H9 (cell line): ENCODE measurements around the gene KAT2B. TPM values are rescaled to one million over a fixed set of nuclear protein-coding genes. Genes with fewer than 3 reads are reported as not detected.

Source experiments
- DNase-seq: peaks from one replicate; pipeline ENCODE4 v3.0.0-alpha.2; 2017
- H2AFZ ChIP-seq: one replicate; pipeline ENCODE4 v1.6.1; 2013; ENCODE audit warnings: mild to moderate bottlenecking, low read length, control low read depth, moderate library complexity
- H2AK5ac ChIP-seq: 2 replicates; pipeline ENCODE4 v1.6.1; 2013; ENCODE audit warnings: low read length, control low read depth, mixed read lengths; ENCODE audit not compliant: insufficient read length
- H2BK120ac ChIP-seq: one replicate; pipeline ENCODE4 v1.6.1; 2013; ENCODE audit warnings: low read depth, mild to moderate bottlenecking, low read length, control low read depth, inconsistent platforms; ENCODE audit not compliant: poor library complexity, severe bottlenecking
- H2BK12ac ChIP-seq: 2 replicates; pipeline ENCODE4 v1.6.1; 2013; ENCODE audit warnings: low read length, control low read depth, mixed read lengths, low read depth; ENCODE audit not compliant: insufficient read length
- H2BK15ac ChIP-seq: 2 replicates; pipeline ENCODE4 v1.6.1; 2013; ENCODE audit warnings: low read depth, low read length, control low read depth
- H2BK20ac ChIP-seq: one replicate; pipeline ENCODE4 v1.6.1; 2013; ENCODE audit warnings: low read depth, mild to moderate bottlenecking, low read length, control low read depth, inconsistent platforms; ENCODE audit not compliant: poor library complexity, severe bottlenecking
- H2BK5ac ChIP-seq: 2 replicates; pipeline ENCODE4 v1.6.1; 2013; ENCODE audit warnings: low read length, control low read depth, mixed read lengths; ENCODE audit not compliant: insufficient read length
- H3K14ac ChIP-seq: 2 replicates; pipeline ENCODE4 v1.6.1; 2013; ENCODE audit warnings: low read length, control low read depth; ENCODE audit not compliant: insufficient read depth
- H3K18ac ChIP-seq: 2 replicates; pipeline ENCODE4 v1.6.1; 2013; ENCODE audit warnings: low read depth, mild to moderate bottlenecking, mixed read lengths, low read length, control low read depth; ENCODE audit not compliant: insufficient read length
- H3K23ac ChIP-seq: 2 replicates; pipeline ENCODE4 v1.6.1; 2013; ENCODE audit warnings: low read length, control low read depth, mixed read lengths, low read depth; ENCODE audit not compliant: insufficient read length
- H3K23me2 ChIP-seq: 2 replicates; pipeline ENCODE4 v1.6.1; 2013; ENCODE audit warnings: low read depth, mild to moderate bottlenecking, mixed read lengths, low read length, control low read depth; ENCODE audit not compliant: insufficient read length, poor library complexity, severe bottlenecking
- H3K27ac ChIP-seq: 2 replicates; pipeline ENCODE4 v1.5.1; 2013; ENCODE audit warnings: low read length, control low read depth, mixed read lengths, low read depth; ENCODE audit not compliant: insufficient read length
- H3K27me3 ChIP-seq: 2 replicates; pipeline ENCODE4 v1.6.1; 2013; ENCODE audit warnings: low read length, control low read depth, inconsistent platforms; ENCODE audit not compliant: insufficient read depth
- H3K4ac ChIP-seq: 2 replicates; pipeline ENCODE4 v1.6.1; 2013; ENCODE audit warnings: low read depth, mild to moderate bottlenecking, control low read depth, inconsistent platforms, low read length, moderate library complexity
- H3K4me1 ChIP-seq: 2 replicates; pipeline ENCODE4 v1.6.1; 2013; ENCODE audit warnings: low read length, control low read depth, inconsistent platforms; ENCODE audit not compliant: insufficient read depth
- H3K4me2 ChIP-seq: 2 replicates; pipeline ENCODE4 v1.6.1; 2013; ENCODE audit warnings: low read length, control low read depth, mixed read lengths; ENCODE audit not compliant: insufficient read length, insufficient read depth
- H3K56ac ChIP-seq: 2 replicates; pipeline ENCODE4 v1.6.1; 2013; ENCODE audit warnings: low read depth, mild to moderate bottlenecking, mixed read lengths, low read length, control low read depth; ENCODE audit not compliant: insufficient read length
- H3K79me1 ChIP-seq: 2 replicates; pipeline ENCODE4 v1.6.1; 2013; ENCODE audit warnings: low read depth, mild to moderate bottlenecking, moderate library complexity, low read length, control low read depth, inconsistent platforms; ENCODE audit not compliant: insufficient read depth, poor library complexity, severe bottlenecking
- H3K79me2 ChIP-seq: 2 replicates; pipeline ENCODE4 v1.6.1; 2013; ENCODE audit warnings: low read length, control low read depth, inconsistent platforms; ENCODE audit not compliant: insufficient read depth
- H3K9ac ChIP-seq: 2 replicates; pipeline ENCODE4 v1.6.1; 2013; ENCODE audit warnings: low read length, control low read depth, mixed read lengths; ENCODE audit not compliant: insufficient read length; ENCODE audit errors: extremely low read depth
- H3K9me3 ChIP-seq: one replicate; pipeline ENCODE4 v1.6.1; 2013; ENCODE audit warnings: low read depth, low read length, inconsistent platforms; ENCODE audit not compliant: control insufficient read depth
- H3T11ph ChIP-seq: one replicate; pipeline ENCODE4 v1.6.1; 2013; ENCODE audit warnings: mild to moderate bottlenecking, low read length, control low read depth, inconsistent platforms
- H4K20me1 ChIP-seq: one replicate; pipeline ENCODE4 v1.6.1; 2013; ENCODE audit not compliant: control insufficient read depth, insufficient read length, insufficient read depth
- H4K5ac ChIP-seq: 2 replicates; pipeline ENCODE4 v1.6.1; 2013; ENCODE audit warnings: low read depth, mild to moderate bottlenecking, mixed read lengths, low read length, control low read depth; ENCODE audit not compliant: insufficient read length
- H4K8ac ChIP-seq: replicated peaks from 2 replicates; pipeline ENCODE4 v1.6.1; 2013; ENCODE audit warnings: low read length, control low read depth, mixed read lengths, low read depth; ENCODE audit not compliant: insufficient read length
- H4K91ac ChIP-seq: 2 replicates; pipeline ENCODE4 v1.6.1; 2013; ENCODE audit warnings: low read depth, mild to moderate bottlenecking, moderate library complexity, mixed read lengths, low read length, control low read depth; ENCODE audit not compliant: insufficient read length
- H3K27ac Mint-ChIP-seq, 3 experiments: 2 replicates in 2 of 3; 3 replicates in 1 of 3; pipeline ENCODE4 v1.8.0; 2020 to 2021; ENCODE audit warnings: mixed read lengths in 3 of 3, mild to moderate bottlenecking in 1 of 3, moderate library complexity in 1 of 3
- H3K27me3 Mint-ChIP-seq: 2 replicates; pipeline ENCODE4 v1.8.0; 2021; ENCODE audit warnings: low read depth, mild to moderate bottlenecking, moderate library complexity, mixed read lengths
- H3K36me3 Mint-ChIP-seq, 3 experiments: 2 replicates in 2 of 3; 3 replicates in 1 of 3; pipeline ENCODE4 v1.8.0; 2020 to 2021; ENCODE audit warnings: low read depth in 3 of 3, mixed read lengths in 3 of 3; ENCODE audit not compliant: insufficient read depth in 1 of 3
- H3K4me1 Mint-ChIP-seq, 2 experiments: 2 replicates each; pipeline ENCODE4 v1.8.0; 2020; ENCODE audit warnings: mixed read lengths in 2 of 2
- H3K4me3 Mint-ChIP-seq, 2 experiments: 2 replicates in 1 of 2; 3 replicates in 1 of 2; pipeline ENCODE4 v1.8.0; 2020 to 2021; ENCODE audit warnings: mild to moderate bottlenecking in 2 of 2, mixed read lengths in 2 of 2, moderate library complexity in 1 of 2
- H3K9me3 Mint-ChIP-seq, 2 experiments: 2 replicates in 1 of 2; 3 replicates in 1 of 2; pipeline ENCODE4 v1.8.0; 2020; ENCODE audit warnings: mild to moderate bottlenecking in 2 of 2, mixed read lengths in 2 of 2, moderate library complexity in 1 of 2
- WGBS: extraction: QIAGEN DNeasy Blood & Tissue Kit; methylation state at CpG from one replicate; pipeline ENCODE4 v1.1.7; 2013; ENCODE audit warnings: missing lambda C conversion rate, low lambda C conversion rate, mixed read lengths; ENCODE audit not compliant: insufficient read length; ENCODE audit errors: extremely low coverage; 5-methylcytosine and 5-hydroxymethylcytosine counted together
- total RNA-seq: library from RNA; stranded (reverse); gene quantifications from 2 replicates; pipeline ENCODE4 v1.2.1, GENCODE V29; 2021
- TF ChIP-seq, protein P1 (sequence below): fragments of 200-600 bp; sonication (generic); conservative IDR thresholded peaks from 3 replicates; pipeline ENCODE4 v1.8.0; 2021; ENCODE audit warnings: antibody characterized with exemption, mild to moderate bottlenecking

Gene KAT2B
- total RNA-seq, 1 experiment from 2014 or later: 6.3 TPM

DNA sequence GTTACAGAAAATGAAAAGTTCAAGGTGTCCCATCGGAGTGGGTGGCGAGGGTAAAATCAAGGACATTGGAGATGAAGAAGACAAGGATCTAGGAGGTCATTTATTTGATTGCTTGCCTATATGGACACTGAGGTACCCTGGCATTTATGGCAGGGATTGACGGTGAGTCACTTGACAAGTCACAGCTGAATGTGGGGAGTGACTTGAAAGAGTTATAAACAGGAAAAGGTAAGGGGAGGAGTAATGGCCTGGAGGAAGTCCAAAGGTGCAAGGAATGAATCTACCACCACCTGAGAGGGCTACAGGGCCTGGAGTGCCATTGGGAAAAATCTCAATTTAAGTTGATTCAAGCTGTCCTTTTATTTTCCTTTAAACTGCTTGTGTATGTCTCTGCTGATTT lies 157.5 kb downstream of the KAT2B start:
- no peak overlapping the region for H2BK5ac ChIP-seq
- H3K27ac ChIP-seq: no peak overlapping the region
- H4K91ac ChIP-seq: no peak overlapping the region
- no peak overlapping the region for H3K4ac ChIP-seq
- no CpG with 5 or more reads among the region's 3 CpGs for WGBS
- H3K79me1 ChIP-seq: no peaks in the 10 kb centered on the region
- H4K8ac ChIP-seq: no peak overlapping the region
- H3T11ph ChIP-seq: no peak overlapping the region
- H2BK15ac ChIP-seq: no peak overlapping the region
- H3K79me2 ChIP-seq: no peaks in the 10 kb centered on the region
- no peaks in the 10 kb centered on the region for H3K23me2 ChIP-seq
- Mint-ChIP-seq H3K27ac (no peak overlapping the region), H3K4me1 (no peaks in the 10 kb centered on the region), H3K4me3 (no peak overlapping the region), H3K27me3 (no peaks in the 10 kb centered on the region), H3K36me3 (no peaks in the 10 kb centered on the region), H3K9me3 (no peaks in the 10 kb centered on the region)
- H3K4me1 ChIP-seq: no peaks in the 10 kb centered on the region
- H3K14ac ChIP-seq: no peak overlapping the region
- H2BK120ac ChIP-seq: no peak overlapping the region
- H3K23ac ChIP-seq: no peak overlapping the region
- no peak overlapping the region for H3K56ac ChIP-seq
- no peak overlapping the region for H4K5ac ChIP-seq
- DNase-seq: no peak
- H3K4me2 ChIP-seq: no peak overlapping the region
- H2BK20ac ChIP-seq: no peak overlapping the region
- no peak overlapping the region for H2AFZ ChIP-seq
- TF ChIP-seq, protein P1, sequence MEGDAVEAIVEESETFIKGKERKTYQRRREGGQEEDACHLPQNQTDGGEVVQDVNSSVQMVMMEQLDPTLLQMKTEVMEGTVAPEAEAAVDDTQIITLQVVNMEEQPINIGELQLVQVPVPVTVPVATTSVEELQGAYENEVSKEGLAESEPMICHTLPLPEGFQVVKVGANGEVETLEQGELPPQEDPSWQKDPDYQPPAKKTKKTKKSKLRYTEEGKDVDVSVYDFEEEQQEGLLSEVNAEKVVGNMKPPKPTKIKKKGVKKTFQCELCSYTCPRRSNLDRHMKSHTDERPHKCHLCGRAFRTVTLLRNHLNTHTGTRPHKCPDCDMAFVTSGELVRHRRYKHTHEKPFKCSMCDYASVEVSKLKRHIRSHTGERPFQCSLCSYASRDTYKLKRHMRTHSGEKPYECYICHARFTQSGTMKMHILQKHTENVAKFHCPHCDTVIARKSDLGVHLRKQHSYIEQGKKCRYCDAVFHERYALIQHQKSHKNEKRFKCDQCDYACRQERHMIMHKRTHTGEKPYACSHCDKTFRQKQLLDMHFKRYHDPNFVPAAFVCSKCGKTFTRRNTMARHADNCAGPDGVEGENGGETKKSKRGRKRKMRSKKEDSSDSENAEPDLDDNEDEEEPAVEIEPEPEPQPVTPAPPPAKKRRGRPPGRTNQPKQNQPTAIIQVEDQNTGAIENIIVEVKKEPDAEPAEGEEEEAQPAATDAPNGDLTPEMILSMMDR: no peak
- no peaks in the 10 kb centered on the region for H4K20me1 ChIP-seq
- no peaks in the 10 kb centered on the region for H3K27me3 ChIP-seq
- H3K18ac ChIP-seq: no peak overlapping the region
- H3K9me3 ChIP-seq: no peaks in the 10 kb centered on the region
- H2AK5ac ChIP-seq: no peak overlapping the region
- no peak overlapping the region for H2BK12ac ChIP-seq
- no peak overlapping the region for H3K9ac ChIP-seq
